Spleen (tissue), 11 donors: ENCODE data around the gene MAP1LC3B. TPM values are rescaled to one million over a fixed set of nuclear protein-coding genes. Genes with fewer than 3 reads are reported as not detected.

Source experiments
- DNase-seq: peaks from one replicate; pipeline ENCODE4 v3.0.0-alpha.2; 2020
- H3K27ac ChIP-seq, 8 donors: fragments of 200-600 bp; sonication (generic) in 7 of 8; 1 replicate in 4 of 8; 2 replicates in 4 of 8; pipeline versions ENCODE4 v1.5.0 to v1.8.0; 2016 to 2021; ENCODE audit warnings: inconsistent platforms in 4 of 8, mild to moderate bottlenecking in 4 of 8, moderate library complexity in 1 of 8
- H3K27me3 ChIP-seq, 7 donors: fragments of 200-600 bp; sonication (generic) in 6 of 7; replicated peaks in 1 of 7; 1 replicate in 4 of 7; 2 replicates in 3 of 7; pipeline versions ENCODE4 v1.5.0 to v1.8.0; 2016 to 2021; ENCODE audit warnings: inconsistent platforms in 3 of 7, mild to moderate bottlenecking in 1 of 7
- H3K36me3 ChIP-seq, 6 donors: fragments of 200-600 bp; sonication (generic) in 5 of 6; 1 replicate in 4 of 6; 2 replicates in 2 of 6; pipeline versions ENCODE4 v1.5.0 to v1.8.0; 2016 to 2021; ENCODE audit warnings: inconsistent platforms in 2 of 6
- H3K4me1 ChIP-seq, 6 donors: fragments of 200-600 bp; sonication (generic) in 5 of 6; 1 replicate in 3 of 6; 2 replicates in 3 of 6; pipeline versions ENCODE4 v1.5.0 to v1.8.0; 2016 to 2021; ENCODE audit warnings: inconsistent platforms in 3 of 6
- H3K4me3 ChIP-seq, 8 donors: fragments of 200-600 bp; sonication (generic) in 7 of 8; 1 replicate in 4 of 8; 2 replicates in 4 of 8; pipeline versions ENCODE4 v1.5.0 to v1.8.0; 2016 to 2021; ENCODE audit warnings: inconsistent platforms in 4 of 8, mild to moderate bottlenecking in 4 of 8, moderate library complexity in 2 of 8
- H3K9me3 ChIP-seq, 8 donors: fragments of 200-600 bp; sonication (generic) in 7 of 8; 1 replicate in 4 of 8; 2 replicates in 4 of 8; pipeline versions ENCODE4 v1.5.0 to v1.8.0; 2016 to 2021; ENCODE audit warnings: inconsistent platforms in 4 of 8
- POLR2A ChIP-seq, 3 donors: fragments of 450-650 bp; IDR thresholded peaks; one replicate each; pipeline ENCODE4 v1.5.1; 2017; ENCODE audit warnings: antibody characterized with exemption in 3 of 3, mild to moderate bottlenecking in 1 of 3
- POLR2AphosphoS5 ChIP-seq, 3 donors: sonication (generic); formaldehyde crosslinking; IDR thresholded peaks; one replicate each; pipeline ENCODE4 v1.5.1; 2017; ENCODE audit warnings: antibody characterized with exemption in 3 of 3
- WGBS, 5 donors: extraction: QIAGEN DNeasy Blood & Tissue Kit in 3 of 5; methylation state at CpG; one replicate each; pipeline versions ENCODE4 v1.1.5 to v1.1.7; 2013 to 2018; 5-methylcytosine and 5-hydroxymethylcytosine counted together
- intact Hi-C: fragments of 100-400 bp; cut with DNase I; formaldehyde crosslinking; loops from one replicate; pipeline ENCODE4 v1.15.0; 2023; ENCODE audit warnings: low total_unique reads
- polyA plus RNA-seq, 3 donors: library from polyadenylated mRNA; stranded (reverse); fragments of 200-250 nt; gene quantifications; one replicate each; pipeline ENCODE4 v1.2.1, GENCODE V29; 2013
- total RNA-seq, 7 donors: library from RNA; depleted of rRNA in 3 of 7; stranded (reverse); fragments of >200 nt in 3 of 7; fragmentation: NEBNext Ultra II Directional in 4 of 7; extraction: Animal tissue kit (Norgen Biotek cat#: 25700) in 4 of 7; gene quantifications; one replicate each; pipeline versions ENCODE4 v1.1.0 to v1.2.1, GENCODE V29; 2016 to 2021
- TF ChIP-seq, protein P1 (sequence below), 11 experiments: fragments of 200-600 bp in 7 of 11; fragments of 450-650 bp in 4 of 11; sonication (generic) in 4 of 11; IDR thresholded peaks in 8 of 11; conservative IDR thresholded peaks in 3 of 11; 1 replicate in 7 of 11; 2 replicates in 4 of 11; pipeline versions ENCODE4 v1.4.0 to v1.8.0; 2016 to 2021; ENCODE audit warnings: antibody characterized with exemption in 11 of 11, inconsistent platforms in 4 of 11, mild to moderate bottlenecking in 1 of 11
- donor health status: healthy with polysubstance abuse.
- donor health status: DM: no; HTN: no; CAD: no; lungs with moderate emphysema.
- donor health status: DM: no; HTN: no; CAD: no.
- donor health status: Bipolar disorder and iron deficiency.
- donor health status: healthy.
- donor health status: DM: no; HTN: no; CAD: no.
- donor health status: DM: yes; HTN: yes; CAD: no.

MAP1LC3B gene
- total and polyA plus RNA-seq, 10 donors = 32.3 to 71.4 (median 54.9) TPM

DNA sequence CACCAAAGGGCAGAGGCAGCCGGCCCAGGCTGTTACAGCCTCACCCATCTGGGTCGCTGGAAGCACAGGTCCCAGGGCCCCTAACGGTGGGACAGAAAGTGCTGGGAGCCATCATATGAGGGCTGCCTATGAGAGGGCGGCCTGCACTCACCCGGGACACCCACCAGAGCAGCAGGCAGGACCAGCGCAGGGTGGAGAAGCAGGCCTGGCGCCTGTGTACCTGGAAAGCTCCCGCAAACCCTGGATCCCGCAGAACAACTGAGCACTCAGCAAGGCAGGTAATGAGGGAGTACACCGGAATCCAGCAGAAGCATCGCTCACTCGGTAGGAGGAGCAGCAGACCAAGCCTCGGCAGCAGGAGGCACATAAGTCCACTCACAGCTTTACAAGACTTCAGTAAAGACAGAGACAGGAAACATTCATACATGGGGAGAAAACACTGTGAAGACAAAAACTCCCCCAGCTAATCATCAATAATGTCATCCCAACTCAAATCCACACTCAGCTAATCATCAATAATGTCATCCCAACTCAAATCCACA is 43.4 kb upstream of the MAP1LC3B start:
- TF ChIP-seq, protein P1, sequence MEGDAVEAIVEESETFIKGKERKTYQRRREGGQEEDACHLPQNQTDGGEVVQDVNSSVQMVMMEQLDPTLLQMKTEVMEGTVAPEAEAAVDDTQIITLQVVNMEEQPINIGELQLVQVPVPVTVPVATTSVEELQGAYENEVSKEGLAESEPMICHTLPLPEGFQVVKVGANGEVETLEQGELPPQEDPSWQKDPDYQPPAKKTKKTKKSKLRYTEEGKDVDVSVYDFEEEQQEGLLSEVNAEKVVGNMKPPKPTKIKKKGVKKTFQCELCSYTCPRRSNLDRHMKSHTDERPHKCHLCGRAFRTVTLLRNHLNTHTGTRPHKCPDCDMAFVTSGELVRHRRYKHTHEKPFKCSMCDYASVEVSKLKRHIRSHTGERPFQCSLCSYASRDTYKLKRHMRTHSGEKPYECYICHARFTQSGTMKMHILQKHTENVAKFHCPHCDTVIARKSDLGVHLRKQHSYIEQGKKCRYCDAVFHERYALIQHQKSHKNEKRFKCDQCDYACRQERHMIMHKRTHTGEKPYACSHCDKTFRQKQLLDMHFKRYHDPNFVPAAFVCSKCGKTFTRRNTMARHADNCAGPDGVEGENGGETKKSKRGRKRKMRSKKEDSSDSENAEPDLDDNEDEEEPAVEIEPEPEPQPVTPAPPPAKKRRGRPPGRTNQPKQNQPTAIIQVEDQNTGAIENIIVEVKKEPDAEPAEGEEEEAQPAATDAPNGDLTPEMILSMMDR (IDR thresholded peaks at IDR 0.05 in 8 of 11, conservative IDR thresholded peaks at IDR 0.05 in 3 of 11) = no peak
- no peak for TF ChIP-seq POLR2A (IDR thresholded peaks at IDR 0.05)
- TF ChIP-seq POLR2AphosphoS5 (IDR thresholded peaks at IDR 0.05) = no peak
- 95 to 97% (median 97%) methylated on average over 9 to 13 of the region's 13 CpGs for WGBS, 5 donors
- no peak overlapping the region for H3K4me3 ChIP-seq
- H3K27ac ChIP-seq = no peak overlapping the region
- no peaks in the 10 kb centered on the region for H3K27me3 ChIP-seq
- H3K9me3 ChIP-seq = no peaks in the 10 kb centered on the region
- no peak for DNase-seq
- H3K4me1 ChIP-seq = peaks cover 5 to 26% (median 18%) of the 10 kb centered on the region in 6 donors
- intact Hi-C loops = no loop called here
- peaks cover 0 to 53% (median 10%) of the 10 kb centered on the region in 6 donors for H3K36me3 ChIP-seq

DNA sequence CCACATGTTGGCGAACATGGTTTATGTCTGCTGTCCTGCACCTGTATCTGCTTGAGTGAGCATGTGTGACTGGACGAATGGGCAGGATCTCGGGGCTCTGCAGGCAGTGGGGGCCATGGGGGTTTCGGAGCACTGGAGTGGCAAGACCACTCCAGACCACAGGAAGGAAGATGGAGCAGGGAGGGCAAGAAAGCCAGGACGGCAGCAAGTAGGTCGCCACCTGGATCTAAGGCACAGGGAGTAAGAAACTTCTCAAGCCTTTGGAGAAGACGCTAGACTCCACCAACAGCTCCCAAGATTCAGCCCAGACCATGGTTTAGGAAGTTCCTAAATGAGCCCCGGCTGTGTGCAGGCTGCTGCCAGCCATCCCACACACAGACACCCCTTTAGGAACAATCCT is 42.1 kb upstream of the MAP1LC3B start:
- H3K9me3 ChIP-seq = no peaks in the 10 kb centered on the region
- TF ChIP-seq POLR2A (IDR thresholded peaks at IDR 0.05) = no peak
- TF ChIP-seq, protein P1 (IDR thresholded peaks at IDR 0.05 in 8 of 11, conservative IDR thresholded peaks at IDR 0.05 in 3 of 11) = no peak
- TF ChIP-seq POLR2AphosphoS5 (IDR thresholded peaks at IDR 0.05) = no peak
- no peak for DNase-seq
- intact Hi-C loops = no loop called here
- peaks cover 5 to 13% (median 9%) of the 10 kb centered on the region in 6 donors for H3K4me1 ChIP-seq
- H3K36me3 ChIP-seq = peaks cover 0 to 46% (median 4%) of the 10 kb centered on the region in 6 donors
- H3K27ac ChIP-seq = no peak overlapping the region
- H3K27me3 ChIP-seq = no peaks in the 10 kb centered on the region
- 76 to 94% (median 91%) methylated on average over 7 to 8 of the region's 8 CpGs for WGBS, 5 donors
- H3K4me3 ChIP-seq = no peak overlapping the region

DNA sequence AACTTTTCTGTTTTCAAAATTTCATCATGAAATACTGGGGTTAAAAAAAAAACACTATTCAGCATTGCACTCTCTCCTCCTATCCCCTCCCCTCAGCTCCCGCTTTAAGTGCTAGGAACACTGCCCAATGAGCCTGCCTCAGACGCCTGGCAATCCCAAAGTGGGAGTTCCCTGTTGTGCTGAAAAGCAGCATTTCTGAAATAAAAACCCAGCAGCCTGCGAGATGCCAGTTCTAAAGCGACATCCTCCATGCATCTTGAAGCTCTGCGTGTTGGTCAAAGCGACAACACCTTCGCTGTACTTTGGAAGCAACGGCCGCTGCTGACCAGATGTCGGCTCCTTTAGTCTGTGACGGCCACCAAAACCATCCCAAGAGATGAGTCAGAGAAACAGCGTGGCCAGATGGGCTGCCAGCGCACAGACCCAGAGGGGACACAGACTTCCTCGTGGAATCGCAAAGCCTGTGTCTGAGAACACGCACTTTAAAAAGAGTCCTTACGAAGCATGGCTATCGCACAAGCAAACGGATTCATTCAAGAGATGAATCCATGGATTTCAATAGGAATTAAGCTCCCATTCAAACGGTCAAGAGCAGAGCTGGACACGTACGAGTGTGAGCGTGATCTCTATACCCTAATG is 41.3 kb upstream of the MAP1LC3B start:
- WGBS, 5 donors = 79 to 85% (median 81%) methylated on average over 17 to 23 of the region's 23 CpGs
- Histone ChIP-seq H3K9me3 (no peaks in the 10 kb centered on the region), H3K4me1 (peaks cover under 1 to 6% (median 1%) of the 10 kb centered on the region in 6 donors), H3K27ac (no peak overlapping the region), H3K27me3 (no peaks in the 10 kb centered on the region), H3K4me3 (no peak overlapping the region), H3K36me3 (peaks cover 0 to 50% (median 5%) of the 10 kb centered on the region in 6 donors)
- no peak for DNase-seq
- intact Hi-C loops = no loop called here
- no peak for TF ChIP-seq POLR2A (IDR thresholded peaks at IDR 0.05)
- TF ChIP-seq POLR2AphosphoS5 (IDR thresholded peaks at IDR 0.05) = no peak
- TF ChIP-seq, protein P1 (IDR thresholded peaks at IDR 0.05 in 8 of 11, conservative IDR thresholded peaks at IDR 0.05 in 3 of 11) = no peak

DNA sequence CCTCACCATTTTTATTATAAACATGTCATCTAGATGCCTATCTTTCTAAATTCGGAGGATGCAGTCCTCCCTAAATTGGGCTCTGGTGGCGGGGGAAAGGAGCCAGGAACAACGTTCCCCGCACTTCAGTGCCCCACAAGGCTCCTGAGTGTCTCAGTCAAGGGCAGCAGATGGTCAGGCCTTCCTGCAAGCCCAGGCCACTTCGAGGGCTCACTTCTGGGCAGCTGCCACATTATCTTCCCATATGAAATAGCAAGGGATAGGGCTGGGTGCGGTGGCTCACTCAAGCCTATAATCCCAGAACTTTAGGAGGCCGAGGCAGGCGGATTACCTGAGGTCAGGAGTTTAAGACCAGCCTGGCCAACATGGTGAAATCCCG is 40.8 kb upstream of the MAP1LC3B start:
- no peak overlapping the region for H3K27ac ChIP-seq
- no peaks in the 10 kb centered on the region for H3K27me3 ChIP-seq
- H3K4me1 ChIP-seq = peaks cover 0 to under 1% (median 0%) of the 10 kb centered on the region in 6 donors
- TF ChIP-seq, protein P1 (IDR thresholded peaks at IDR 0.05 in 8 of 11, conservative IDR thresholded peaks at IDR 0.05 in 3 of 11) = no peak
- TF ChIP-seq POLR2A (IDR thresholded peaks at IDR 0.05) (no peak), POLR2AphosphoS5 (IDR thresholded peaks at IDR 0.05) (no peak)
- WGBS, 5 donors = 67 to 78% (median 73%) methylated on average over 9 of the region's 9 CpGs
- DNase-seq = no peak
- intact Hi-C loops = no loop called here
- H3K4me3 ChIP-seq = no peak overlapping the region
- peaks cover 0 to 50% (median 6%) of the 10 kb centered on the region in 6 donors for H3K36me3 ChIP-seq
- H3K9me3 ChIP-seq = no peaks in the 10 kb centered on the region
